IPS-11a (cell line): ENCODE data around the gene FLVCR2.

Experiments
- H3K4me3 ChIP-seq: one replicate; pipeline ENCODE4 v1.5.1; 2013; ENCODE audit warnings: low read depth, low read length, control low read depth

Gene FLVCR2, protein sequence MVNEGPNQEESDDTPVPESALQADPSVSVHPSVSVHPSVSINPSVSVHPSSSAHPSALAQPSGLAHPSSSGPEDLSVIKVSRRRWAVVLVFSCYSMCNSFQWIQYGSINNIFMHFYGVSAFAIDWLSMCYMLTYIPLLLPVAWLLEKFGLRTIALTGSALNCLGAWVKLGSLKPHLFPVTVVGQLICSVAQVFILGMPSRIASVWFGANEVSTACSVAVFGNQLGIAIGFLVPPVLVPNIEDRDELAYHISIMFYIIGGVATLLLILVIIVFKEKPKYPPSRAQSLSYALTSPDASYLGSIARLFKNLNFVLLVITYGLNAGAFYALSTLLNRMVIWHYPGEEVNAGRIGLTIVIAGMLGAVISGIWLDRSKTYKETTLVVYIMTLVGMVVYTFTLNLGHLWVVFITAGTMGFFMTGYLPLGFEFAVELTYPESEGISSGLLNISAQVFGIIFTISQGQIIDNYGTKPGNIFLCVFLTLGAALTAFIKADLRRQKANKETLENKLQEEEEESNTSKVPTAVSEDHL

DNA sequence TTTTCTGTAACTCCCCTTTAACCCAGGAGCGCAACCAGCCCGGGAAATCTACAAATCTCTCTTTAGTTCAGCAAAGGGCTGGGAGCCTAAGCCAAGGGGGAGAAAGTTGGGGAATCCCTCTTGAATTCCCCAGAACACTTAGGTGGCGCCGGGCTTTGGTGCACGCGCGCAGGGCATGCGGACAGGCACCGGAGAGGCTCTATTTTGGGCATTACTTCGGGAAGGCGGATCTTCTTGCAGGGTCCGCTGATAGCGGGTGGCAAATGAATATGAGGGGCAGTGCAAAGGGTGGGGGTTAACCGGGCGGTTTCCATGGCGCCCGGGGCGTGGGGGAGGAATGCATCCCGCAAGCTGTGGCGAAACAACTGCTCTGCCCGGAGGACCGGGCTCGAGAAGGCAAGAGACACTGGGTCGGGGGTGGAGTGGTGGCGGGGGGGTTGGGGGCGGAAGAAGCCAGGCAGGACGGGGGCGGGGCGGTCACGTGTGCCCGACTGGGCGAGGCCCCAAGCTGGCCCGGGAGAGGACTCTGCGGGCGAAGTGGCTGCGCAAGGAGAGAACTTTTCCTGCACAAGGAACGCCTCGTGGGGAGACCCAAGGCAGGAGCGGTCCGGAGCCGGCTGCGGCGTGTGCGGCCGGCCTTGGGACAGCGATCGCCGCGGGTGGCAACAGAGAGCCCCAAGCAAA lies at the start of gene FLVCR2:
FLVCR2 (plus strand) TSS at position 519 of the 684 bp plus-strand sequence. CDS start 353 bp downstream, outside the sequence.
- peak within 1 kb of the TSS; percentile 53 for H3K4me3 ChIP-seq

DNA sequence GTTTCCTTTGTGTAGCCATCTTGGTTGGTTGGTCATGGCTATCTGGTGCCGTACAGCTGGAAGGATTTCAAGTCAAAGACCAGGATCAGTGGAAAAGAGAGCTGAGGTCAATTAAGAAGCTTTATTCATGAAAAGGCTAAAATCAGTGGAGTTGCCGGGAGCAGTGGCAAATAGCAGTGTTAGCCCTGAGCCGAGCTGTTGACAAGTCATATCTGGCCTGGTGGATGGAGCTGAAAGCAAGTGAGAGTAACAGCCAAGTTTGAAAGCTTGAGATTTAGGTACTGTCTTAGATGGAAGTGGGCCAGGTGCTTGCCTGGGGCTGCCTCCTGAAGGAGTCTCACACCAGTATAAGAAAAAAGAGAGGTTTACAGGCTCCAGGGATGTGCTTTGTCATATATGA lies 47.2 kb upstream of the FLVCR2 start:
- H3K4me3 ChIP-seq: no peak overlapping the region

DNA sequence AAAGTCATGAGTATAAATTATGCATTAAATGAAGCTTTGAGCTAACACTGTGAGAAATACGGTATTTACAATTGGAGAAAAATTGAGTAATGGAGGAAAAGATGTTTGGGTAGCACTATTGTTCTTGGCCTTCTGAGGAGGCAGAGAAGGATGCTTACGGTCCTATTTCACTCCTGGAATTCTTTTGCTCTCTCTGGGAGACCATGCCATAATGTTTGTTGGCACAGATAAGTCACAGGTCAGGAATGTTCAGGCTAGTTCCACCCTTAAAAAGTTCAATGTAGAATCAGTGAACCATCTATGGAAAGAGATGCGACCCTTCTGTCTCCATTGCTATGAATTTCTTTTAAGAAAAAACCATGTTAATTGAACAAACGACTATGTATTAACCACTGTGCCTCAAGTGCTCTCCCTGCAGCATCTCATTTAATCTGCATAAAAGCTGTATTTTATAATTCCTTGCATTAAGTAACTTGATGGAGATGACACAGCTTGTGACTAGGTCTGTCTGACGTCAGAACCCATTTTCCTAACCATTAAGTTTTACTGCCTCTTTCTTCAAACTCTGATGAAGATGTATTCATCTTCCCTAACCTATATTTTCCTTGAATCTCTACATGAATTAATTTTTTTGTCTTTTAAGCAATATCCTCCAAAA lies 46.6 kb upstream of the FLVCR2 start:
- H3K4me3 ChIP-seq: no peak overlapping the region

DNA sequence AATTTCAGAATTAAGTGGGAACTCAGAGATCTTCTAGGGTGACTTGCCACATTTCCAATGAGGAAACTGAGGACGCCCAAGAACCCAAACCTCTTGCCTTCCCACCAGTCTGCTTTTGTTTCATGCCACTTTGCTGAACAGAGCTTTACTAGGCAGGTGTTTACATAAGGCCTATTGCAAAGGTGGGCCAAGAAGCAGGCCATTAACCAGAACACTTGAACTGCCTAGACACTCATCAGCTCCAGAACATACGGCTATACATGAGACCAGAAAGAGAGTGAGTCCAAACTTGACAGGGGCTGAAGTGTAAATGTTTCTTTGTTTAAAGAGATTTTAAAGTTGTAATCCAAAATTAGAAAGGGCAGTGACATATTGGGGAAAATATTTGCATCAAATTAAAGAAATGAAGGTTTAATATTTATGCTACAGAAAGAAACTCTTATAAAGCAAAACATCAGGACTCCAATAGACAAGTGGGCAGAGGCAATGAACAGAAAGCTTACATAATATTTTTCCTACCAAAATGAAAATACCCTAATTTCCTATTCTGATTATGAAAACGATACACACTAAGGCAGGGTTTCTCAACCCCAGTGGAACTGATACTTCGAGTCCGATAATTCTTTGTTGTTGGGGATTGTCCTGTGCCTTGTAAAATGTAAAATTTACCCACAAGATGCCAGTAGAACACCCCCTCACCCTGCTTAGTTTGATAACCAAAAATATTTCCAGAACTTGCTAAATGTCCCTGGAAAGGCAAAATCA lies 44.4 kb upstream of the FLVCR2 start:
- no peak overlapping the region for H3K4me3 ChIP-seq

DNA sequence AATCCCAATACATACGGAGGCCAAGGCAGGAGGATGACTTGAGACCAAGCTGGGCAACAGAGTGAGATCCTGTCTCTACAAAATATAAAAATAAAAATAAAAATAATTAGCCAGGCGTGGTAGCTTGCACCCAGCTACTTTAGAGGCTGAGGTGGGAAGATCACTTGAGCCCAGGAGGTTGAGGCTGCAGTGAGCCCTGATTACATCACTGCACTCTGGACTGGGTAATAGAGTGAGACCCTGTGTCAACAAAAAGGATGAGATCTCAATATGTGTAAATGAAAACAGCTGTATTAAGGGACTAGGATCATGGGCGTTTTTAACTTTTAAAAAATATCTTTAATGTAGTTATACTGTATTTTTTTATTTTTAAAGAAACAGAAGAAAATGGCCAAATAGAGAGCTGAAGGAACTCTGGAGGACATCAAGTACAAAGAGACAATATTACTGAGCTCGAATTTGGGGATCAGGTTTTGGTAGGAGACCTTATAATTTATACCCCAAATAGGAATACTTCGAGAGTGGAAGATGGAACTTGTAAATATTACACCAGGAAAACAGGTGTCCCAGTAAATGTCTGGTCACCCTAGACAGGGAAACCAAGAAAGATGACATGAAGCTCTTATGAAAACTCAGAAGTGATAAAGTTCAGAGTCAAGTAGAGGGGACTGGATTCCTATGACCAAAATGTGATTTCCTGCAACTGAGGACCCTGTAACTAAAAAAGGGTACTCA lies 43.1 kb upstream of the FLVCR2 start:
- no peak overlapping the region for H3K4me3 ChIP-seq

DNA sequence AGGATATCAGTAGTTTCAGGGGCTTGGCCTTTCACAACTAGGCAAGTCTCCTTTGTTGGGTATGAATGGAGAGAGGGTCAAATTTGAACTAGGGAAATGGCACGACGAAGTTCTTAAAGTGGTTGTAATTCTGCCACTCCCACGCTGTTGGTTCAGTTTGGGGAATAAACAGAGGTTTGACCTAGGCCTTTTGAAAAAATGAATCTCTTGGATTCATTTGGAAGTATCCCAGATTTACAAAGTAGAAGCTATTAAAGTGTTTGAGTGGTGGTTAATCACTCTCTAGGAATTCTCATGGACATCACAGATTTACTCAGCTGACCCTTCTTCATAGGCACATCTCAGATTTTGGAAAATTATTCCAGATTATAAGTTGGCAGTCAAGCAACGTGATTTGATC lies 41.3 kb upstream of the FLVCR2 start:
- H3K4me3 ChIP-seq: no peak overlapping the region

DNA sequence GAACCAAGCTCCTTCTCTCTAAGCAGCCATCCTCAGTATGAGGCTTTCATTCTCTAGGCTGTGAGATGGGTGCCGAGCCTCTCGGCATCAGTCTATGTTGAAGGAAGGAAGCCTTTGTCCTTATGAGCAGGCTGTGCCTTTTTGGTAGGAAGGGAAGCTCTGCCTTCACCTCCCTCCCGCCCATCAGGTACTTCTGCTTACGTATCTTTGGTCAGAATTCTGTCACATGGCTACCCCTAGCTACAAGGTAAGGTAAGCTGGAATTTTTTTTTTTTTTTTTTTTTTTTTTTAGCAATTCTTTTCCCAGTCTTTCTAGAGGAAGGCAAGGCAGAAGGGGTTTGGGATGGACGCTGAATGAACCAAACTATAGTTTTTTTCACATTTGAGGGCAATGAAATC lies 39.3 kb upstream of the FLVCR2 start:
- H3K4me3 ChIP-seq: no peak overlapping the region

DNA sequence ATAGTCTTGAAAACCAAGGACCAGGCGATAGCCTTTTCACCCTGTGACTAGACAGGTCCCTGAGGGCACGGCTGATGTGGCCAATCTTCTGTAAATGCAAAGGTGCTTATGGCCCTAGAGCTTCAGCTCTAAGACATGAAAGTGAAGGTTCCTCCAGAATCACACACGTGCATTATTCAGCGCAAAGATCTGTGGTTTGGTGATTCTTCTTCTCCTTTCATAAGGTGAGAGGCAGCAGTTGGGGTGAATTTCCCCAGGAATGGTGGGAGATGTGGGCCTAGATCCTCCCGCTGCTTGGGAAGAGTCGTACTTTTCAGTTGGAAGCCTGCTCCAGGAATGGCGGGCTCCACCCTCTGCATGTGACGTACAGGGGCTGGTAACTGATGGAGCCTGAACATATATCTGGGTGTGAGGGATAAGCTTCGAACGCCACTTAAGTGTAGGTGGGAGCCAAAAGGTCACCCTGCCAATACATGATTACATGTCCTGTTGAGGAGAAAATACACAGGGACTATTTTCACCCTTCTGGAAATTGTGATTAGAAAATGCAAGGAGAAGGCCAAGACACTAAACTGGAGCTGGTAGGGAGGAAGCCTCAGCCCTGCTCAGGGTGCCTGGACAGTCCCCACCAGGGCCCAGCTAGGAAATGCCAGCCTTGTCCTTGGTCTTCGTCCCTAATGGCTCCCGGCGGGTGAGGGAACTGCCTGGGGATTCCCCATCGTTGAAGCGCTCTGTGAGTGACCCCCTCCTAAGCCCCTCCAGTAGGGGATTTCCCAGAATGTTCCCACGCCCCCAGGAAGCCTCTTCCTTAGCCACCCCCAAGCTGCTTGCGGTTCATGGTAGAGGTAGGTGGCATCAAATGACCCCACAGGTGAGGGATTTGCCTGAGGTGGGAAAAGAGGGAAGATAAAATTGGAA lies 38.6 kb upstream of the FLVCR2 start:
- no peak overlapping the region for H3K4me3 ChIP-seq

DNA sequence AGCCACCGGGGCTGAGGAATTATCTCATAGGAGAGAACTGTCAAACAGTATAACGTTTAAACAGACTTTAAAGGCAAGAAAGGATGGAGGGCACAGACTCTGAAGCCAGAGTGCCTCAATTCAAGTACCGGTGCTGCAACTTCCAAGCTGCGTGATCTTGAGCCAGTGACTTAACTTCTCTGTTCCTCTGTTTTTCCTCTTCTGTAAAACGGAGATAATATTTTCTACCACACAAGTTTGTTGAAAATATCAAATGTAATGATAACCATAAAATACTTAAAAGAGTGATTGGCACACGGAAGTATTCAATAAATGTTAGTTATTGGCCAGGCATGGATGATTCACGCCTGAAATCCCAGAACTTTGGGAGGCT lies 38.0 kb upstream of the FLVCR2 start:
- H3K4me3 ChIP-seq: no peak overlapping the region

DNA sequence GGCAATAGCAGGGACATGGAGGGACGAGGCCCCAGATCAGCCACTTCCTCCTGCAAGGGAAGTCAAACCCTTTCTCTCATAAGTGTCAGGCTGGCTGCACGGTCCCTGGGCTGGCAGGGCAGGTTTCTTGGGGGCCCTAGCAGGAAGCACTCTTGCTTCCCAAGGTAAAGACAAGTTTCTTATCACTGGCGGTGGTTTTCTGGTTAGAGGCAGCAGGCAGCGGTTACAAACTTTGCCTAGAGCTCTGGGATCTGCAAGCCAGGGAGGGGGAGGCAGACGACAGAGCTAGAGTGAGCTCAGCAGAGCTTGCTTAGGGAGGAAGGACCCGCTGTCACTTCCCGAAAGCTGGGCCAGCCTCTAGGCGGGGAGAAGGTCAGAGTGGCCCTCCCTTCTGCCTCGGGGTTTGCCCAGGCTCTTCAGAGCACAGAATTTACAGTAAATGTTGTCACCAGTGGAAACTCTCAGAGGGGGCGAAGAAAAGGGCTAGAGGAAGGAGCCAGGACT lies 35.8 kb upstream of the FLVCR2 start:
- no peak overlapping the region for H3K4me3 ChIP-seq

DNA sequence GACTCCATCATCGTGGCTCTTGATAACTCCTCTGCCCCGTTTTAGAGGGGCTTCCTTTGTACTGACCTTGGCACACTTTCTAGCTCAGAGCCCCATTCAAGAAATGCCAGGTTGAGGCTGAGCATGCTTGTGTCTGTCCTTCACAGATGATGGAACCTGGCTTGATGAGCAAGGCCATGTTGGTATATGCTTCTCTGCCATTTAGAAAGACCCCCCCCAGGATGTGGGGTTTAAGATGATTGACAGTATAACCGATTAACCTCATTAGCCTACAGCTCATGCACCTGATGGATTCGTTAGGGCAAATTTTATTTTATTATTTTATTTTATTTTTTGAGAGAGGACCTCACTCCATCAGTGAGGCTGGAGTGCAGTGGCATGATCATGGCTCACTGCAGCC lies 35.2 kb upstream of the FLVCR2 start:
- no peak overlapping the region for H3K4me3 ChIP-seq

DNA sequence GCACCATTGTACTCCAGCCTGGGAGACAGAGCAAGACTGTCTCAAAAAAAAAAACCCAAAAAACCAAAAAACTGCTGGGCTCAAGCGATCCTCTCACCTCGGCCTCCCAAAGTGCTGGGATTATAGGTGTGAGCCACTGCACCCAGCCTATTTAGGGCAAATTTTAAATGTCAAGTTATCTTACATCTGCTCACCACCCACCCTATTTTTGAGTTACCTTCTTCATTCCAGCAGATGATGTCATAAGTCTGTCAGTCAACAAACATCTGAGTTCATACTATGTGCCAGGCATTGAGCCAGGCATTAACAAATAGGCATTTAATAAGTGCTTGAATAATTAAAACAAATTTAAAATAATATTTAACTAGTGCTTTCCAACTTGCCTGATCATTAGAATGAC lies 34.6 kb upstream of the FLVCR2 start:
- no peak overlapping the region for H3K4me3 ChIP-seq

DNA sequence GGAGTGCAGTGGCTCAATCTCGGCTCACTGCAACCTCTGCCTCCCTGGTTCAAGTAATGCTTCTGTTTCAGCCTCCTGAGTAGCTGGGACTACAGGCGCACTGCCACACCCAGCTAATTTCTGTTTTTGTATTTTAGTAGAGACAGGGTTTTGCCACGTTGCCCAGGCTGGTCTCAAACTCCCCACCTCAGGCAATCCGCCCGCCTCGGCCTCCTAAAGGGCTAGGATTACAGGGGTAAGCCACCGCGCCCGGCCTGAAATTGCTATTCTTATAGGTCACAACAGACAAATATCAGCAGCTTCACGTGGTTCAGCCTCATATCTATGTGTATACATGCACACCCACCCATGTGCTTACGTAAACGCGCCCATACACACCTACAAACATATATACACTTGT lies 32.5 kb upstream of the FLVCR2 start:
- no peak overlapping the region for H3K4me3 ChIP-seq

DNA sequence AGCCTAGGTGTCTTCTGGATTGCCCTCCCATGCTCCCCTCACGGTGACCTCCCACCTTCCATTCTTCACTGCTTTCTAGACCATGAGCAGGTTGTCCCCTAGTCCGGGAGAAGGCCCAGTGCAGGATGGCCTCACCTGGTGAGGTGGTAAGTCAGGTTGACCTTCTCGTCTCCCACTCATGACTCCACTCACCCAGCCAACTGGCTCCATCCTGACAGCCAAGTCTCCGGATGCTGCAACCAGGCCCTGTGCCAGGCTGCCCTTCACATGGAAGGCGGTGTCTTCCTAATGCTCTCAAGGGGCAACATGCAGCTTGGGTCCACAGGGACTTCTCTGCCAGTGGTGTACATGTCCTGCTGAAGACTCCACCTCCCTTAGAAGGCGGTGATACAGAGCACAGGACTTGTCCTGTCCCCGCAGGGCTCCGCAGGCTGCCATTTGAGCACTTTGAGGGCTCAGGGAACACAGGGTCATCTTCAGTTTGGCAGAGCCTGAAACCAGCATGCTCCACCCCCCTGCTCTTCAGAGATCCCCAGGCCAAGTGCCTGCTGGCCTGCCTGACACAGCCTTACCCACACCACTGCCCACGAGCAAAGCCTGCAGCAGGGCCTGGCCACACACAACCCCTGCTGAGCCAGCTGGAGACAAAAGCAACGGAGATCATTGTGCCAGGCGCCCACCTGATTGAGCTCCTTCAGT lies 30.7 kb upstream of the FLVCR2 start:
- no peak overlapping the region for H3K4me3 ChIP-seq

DNA sequence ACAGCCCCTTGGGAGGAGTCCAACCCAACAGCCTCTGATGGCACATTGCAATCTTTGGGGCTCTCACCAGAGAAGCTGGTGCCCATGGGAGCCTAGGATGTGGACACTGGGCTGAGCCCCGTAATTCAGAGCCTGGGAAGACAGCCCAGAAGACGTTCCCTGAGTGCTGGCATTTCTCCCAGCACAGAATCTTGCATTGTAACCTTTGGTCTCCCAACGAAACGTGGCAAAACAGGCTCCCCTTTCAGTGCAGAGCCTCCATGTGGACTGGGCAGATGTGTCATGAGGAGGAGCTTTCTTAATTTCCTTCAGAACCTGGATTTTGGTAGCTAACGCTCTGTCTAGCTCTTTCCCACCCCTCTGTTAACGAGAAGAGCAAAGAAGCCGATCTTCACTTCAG lies 29.9 kb upstream of the FLVCR2 start:
- H3K4me3 ChIP-seq: no peak overlapping the region

DNA sequence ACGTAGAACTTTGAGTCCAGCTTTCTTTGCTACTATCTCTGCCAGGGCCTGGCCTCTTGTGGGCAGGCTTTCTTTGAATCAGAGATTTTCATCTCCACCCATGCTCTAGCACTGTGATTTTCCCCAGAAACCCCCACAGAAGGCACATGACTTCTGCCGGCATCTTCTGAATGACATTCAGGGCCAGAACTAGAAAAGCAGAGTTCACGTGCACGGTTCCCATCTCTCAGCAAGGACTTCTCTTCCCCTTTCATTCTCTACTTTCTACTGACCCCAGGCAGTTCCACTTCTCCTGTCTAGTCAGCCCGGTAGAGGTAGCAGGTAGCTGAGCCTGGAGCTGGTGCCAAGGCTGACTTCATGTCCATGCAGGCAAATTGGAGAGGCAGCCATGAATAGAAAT lies 29.3 kb upstream of the FLVCR2 start:
- no peak overlapping the region for H3K4me3 ChIP-seq

DNA sequence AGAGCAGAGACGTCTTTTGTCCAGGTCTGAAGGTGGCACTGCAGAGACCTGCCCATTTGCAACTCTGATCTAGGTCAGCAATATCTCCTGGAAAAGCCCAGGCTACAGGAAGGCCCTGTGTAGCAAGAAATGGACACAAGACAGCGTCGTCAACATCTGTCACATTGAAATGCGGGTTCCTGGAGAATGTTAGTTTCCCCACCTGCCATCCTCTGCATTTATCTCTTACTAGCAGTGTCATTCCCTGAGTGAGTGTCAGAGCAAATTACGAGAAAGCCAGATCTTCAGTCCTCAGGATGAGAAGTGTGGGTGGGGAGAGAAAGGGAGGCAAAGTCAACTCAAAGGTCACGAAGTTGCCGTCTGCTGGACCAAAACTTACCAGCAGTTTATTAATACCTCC lies 27.4 kb upstream of the FLVCR2 start:
- no peak overlapping the region for H3K4me3 ChIP-seq

DNA sequence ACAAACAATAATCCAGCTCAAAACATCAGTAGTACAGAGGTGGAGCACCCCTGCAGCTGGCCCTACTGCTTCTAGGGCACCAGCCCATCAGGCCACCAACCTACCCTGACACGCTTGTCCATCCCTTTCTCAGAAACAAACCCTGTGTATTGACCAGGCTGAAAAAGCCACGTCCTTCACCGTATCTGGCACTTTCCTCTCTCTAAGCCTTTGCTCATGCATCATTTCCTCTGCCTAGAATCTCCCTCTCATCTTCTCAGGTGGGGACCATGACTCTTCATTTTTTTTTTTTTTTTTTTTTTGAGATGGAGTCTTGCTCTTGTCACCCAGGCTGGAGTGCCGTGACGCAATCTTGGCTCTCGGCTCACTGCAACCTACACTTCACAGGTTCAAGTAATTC lies 25.3 kb upstream of the FLVCR2 start:
- no peak overlapping the region for H3K4me3 ChIP-seq
